Measurements from ENCODE around the gene JOSD2.

Gene JOSD2

GRCh38 chr19:50511069-50511822 is at the start of gene JOSD2:
Gene JOSD2, minus strand, starts transcription at chr19:50511191. Its CDS starts 760 bp downstream, at chr19:50510431.
- DNase-seq: peak; percentile 94

- DNase-seq: no peak
These were observed 48.6 kb upstream of the JOSD2 start for GRCh38 chr19:50559636-50560035.

GRCh38 chr19:50558449-50558848 is 47.5 kb upstream of the JOSD2 start:
- no peak for DNase-seq

- DNase-seq: no peak
These were observed 47.0 kb upstream of the JOSD2 start for GRCh38 chr19:50558039-50558438.

GRCh38 chr19:50557009-50557613 is 46.1 kb upstream of the JOSD2 start:
- no peak for DNase-seq

GRCh38 chr19:50556282-50557008 is 45.5 kb upstream of the JOSD2 start:
- no peak for DNase-seq

- DNase-seq: no peak
These were observed 44.7 kb upstream of the JOSD2 start for GRCh38 chr19:50555450-50556281.

- DNase-seq: no peak
These were observed 44.0 kb upstream of the JOSD2 start for GRCh38 chr19:50555033-50555432.

GRCh38 chr19:50554212-50554611 is 43.2 kb upstream of the JOSD2 start:
- no peak for DNase-seq

- no peak for DNase-seq
These were observed 42.2 kb upstream of the JOSD2 start for GRCh38 chr19:50553134-50553703.

- no peak for DNase-seq
These were observed 41.5 kb upstream of the JOSD2 start for GRCh38 chr19:50552540-50552939.

GRCh38 chr19:50551715-50552187 is 40.8 kb upstream of the JOSD2 start:
- DNase-seq: no peak

- DNase-seq: no peak
These were observed 40.2 kb upstream of the JOSD2 start for GRCh38 chr19:50551034-50551714.

GRCh38 chr19:50550594-50550966 is 39.6 kb upstream of the JOSD2 start:
- no peak for DNase-seq

GRCh38 chr19:50549927-50550593 is 39.1 kb upstream of the JOSD2 start:
- DNase-seq: no peak

GRCh38 chr19:50549059-50549926 is 38.3 kb upstream of the JOSD2 start:
- DNase-seq: no peak

GRCh38 chr19:50548191-50549058 is 37.4 kb upstream of the JOSD2 start:
- DNase-seq: no peak

- DNase-seq: no peak
These were observed 36.6 kb upstream of the JOSD2 start for GRCh38 chr19:50547385-50548190.

Measured in GOT3 (cell line).